ENCODE measurements around the gene DGKD. TPM values are rescaled to one million over a fixed set of nuclear protein-coding genes. Genes with fewer than 3 reads are reported as not detected.

DGKD gene
- total RNA-seq, 4 donors from 2014 or later = 67.7 to 195 (median 125) TPM

DNA sequence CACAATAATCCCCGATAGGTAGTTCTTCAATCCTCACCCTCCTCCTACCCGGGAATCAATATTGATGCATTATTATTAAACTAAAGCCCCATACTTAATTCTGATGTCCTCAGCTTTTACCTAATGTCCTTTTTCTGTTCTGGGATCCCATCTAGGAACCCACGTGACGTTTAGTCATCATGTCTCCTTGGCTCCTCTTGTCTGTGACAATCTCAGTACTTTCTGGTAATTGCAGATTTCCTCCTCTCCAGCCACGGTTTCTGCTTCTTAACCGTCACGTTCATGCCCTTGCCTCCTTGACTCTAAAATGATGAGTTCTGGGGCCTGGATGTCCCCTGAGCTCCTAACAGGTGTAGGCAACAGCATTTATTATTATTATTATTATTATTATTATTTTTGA is 2.9 kb upstream of the DGKD start:
- H3K9me3 ChIP-seq = no peaks in the 10 kb centered on the region
- H3K4me1 ChIP-seq = peaks cover 10 to 53% (median 24%) of the 10 kb centered on the region in 4 donors
- DNase-seq = peak in 1 of 3 donors; percentile 3
- TF ChIP-seq POLR2A (IDR thresholded peaks at IDR 0.05) = no peak
- TF ChIP-seq, protein P1, sequence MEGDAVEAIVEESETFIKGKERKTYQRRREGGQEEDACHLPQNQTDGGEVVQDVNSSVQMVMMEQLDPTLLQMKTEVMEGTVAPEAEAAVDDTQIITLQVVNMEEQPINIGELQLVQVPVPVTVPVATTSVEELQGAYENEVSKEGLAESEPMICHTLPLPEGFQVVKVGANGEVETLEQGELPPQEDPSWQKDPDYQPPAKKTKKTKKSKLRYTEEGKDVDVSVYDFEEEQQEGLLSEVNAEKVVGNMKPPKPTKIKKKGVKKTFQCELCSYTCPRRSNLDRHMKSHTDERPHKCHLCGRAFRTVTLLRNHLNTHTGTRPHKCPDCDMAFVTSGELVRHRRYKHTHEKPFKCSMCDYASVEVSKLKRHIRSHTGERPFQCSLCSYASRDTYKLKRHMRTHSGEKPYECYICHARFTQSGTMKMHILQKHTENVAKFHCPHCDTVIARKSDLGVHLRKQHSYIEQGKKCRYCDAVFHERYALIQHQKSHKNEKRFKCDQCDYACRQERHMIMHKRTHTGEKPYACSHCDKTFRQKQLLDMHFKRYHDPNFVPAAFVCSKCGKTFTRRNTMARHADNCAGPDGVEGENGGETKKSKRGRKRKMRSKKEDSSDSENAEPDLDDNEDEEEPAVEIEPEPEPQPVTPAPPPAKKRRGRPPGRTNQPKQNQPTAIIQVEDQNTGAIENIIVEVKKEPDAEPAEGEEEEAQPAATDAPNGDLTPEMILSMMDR (IDR thresholded peaks at IDR 0.05) = no peak
- H3K4me3 ChIP-seq = no peak overlapping the region
- no peaks in the 10 kb centered on the region for H3K36me3 ChIP-seq
- peak overlapping the region in 2 of 4 donors; percentile 51 to 74 for H3K27ac ChIP-seq
- no peaks in the 10 kb centered on the region for H3K27me3 ChIP-seq

DNA sequence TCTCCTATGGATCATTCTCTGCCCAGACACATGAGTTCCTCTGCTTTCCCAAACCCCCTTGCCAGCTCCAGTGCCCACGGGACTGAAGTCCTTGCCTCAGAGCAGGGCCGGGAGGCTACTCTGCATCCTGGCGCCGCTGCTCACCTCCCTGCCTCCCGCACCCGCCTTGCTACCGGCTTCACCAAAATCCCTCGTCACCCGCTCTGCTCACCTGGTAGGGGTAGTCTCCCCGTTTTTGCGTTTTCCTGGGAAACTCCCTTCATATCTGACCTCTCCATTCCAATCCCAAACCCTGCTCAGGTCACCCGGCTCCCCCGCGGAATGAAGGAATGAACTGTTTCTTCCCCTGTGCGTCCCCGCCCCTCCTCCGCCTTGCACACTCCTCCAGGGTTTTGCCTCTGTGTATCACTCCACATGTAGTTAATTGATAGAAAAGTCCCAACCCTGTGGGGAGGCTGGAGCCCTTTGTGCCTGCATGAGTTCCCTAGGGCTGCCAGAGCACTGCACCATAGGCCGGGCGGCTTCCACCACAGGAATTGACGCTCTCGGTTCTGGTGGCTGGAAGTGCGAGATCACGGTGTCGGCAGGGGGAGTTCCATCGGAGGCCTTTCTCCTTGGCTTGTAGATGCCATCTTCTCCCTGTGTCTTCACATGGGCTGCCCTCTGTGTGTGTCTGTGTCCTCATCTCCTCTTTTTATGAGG is 2.0 kb upstream of the DGKD start:
- TF ChIP-seq, protein P1 (IDR thresholded peaks at IDR 0.05) = no peak
- TF ChIP-seq POLR2A (IDR thresholded peaks at IDR 0.05) = no peak
- Histone ChIP-seq H3K36me3 (no peaks in the 10 kb centered on the region), H3K27ac (peak overlapping the region in 1 of 4 donors; percentile 85), H3K4me1 (peaks cover 10 to 60% (median 24%) of the 10 kb centered on the region in 4 donors), H3K9me3 (no peaks in the 10 kb centered on the region), H3K4me3 (no peak overlapping the region), H3K27me3 (no peaks in the 10 kb centered on the region)
- DNase-seq = peak in 1 of 3 donors; percentile 15

DNA sequence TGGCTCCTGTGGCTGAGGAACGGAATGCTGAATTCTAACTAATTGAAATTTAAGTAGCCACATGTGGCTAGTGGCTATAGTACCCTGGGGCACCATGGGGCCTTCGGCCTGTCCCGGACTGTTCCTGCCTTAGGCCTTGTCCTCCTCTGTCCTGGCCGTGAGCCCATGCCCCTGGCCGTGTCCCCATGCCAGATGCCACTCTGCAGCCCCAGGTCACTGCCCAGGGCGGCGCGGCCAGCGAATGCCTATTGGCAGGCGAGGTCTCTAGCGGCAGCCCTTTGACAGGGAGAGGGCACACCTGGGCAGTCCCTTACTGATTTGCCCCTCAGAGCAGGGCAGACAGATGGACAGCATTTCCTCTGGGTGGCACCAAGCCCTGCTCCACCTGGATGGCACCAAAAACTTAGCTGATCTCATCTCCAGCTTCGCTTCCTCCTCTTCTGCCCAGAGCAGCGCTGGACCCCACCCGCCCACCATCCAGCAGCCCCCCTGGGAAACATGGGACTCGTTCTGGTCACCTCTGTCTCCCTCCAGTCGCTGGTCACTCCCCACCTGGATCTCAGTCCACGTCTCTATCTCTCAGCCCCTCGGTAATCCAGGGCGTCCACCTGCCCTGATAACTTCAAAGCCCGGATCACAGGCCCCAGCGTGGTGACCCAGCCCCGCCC is 1.1 kb upstream of the DGKD start:
- peak overlapping the region; percentile 74 to 85 (median 78) for H3K27ac ChIP-seq
- no peaks in the 10 kb centered on the region for H3K27me3 ChIP-seq
- H3K4me3 ChIP-seq = peak overlapping the region in 3 of 4 donors; percentile 36 to 49 (median 45)
- H3K9me3 ChIP-seq = no peaks in the 10 kb centered on the region
- TF ChIP-seq POLR2A (IDR thresholded peaks at IDR 0.05) = no peak
- TF ChIP-seq, protein P1 (IDR thresholded peaks at IDR 0.05) = no peak
- peaks cover 10 to 60% (median 24%) of the 10 kb centered on the region in 4 donors for H3K4me1 ChIP-seq
- peak in 2 of 3 donors; percentile 48 to 77 for DNase-seq
- no peaks in the 10 kb centered on the region for H3K36me3 ChIP-seq

DNA sequence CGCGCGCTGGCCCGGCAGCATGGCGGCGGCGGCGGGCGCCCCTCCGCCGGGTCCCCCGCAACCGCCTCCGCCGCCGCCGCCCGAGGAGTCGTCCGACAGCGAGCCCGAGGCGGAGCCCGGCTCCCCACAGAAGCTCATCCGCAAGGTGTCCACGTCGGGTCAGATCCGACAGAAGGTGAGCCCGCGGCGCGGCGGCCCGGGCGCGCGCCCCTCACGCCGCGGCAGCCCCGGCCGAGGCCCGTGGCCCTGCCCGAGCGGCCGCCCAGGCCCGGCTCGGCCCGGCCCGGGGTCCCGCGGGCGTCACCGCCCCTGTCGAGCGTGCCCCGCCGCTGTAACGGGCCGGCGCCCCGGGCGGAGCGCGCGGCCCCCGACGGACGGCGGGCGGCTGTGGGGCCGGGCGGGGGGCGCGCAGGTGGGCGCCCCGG is 218 bp downstream of the DGKD start:
- no peaks in the 10 kb centered on the region for H3K36me3 ChIP-seq
- H3K27me3 ChIP-seq = no peaks in the 10 kb centered on the region
- DNase-seq = no peak
- H3K27ac ChIP-seq = peak overlapping the region in 3 of 4 donors; percentile 50 to 85 (median 74)
- peaks cover 7 to 50% (median 18%) of the 10 kb centered on the region in 4 donors for H3K4me1 ChIP-seq
- H3K4me3 ChIP-seq = peak overlapping the region; percentile 61 to 70 (median 68)
- TF ChIP-seq, protein P1 (IDR thresholded peaks at IDR 0.05) = no peak
- peak in 1 of 2 donors; percentile 13 for TF ChIP-seq POLR2A (IDR thresholded peaks at IDR 0.05)
- H3K9me3 ChIP-seq = no peaks in the 10 kb centered on the region

DNA sequence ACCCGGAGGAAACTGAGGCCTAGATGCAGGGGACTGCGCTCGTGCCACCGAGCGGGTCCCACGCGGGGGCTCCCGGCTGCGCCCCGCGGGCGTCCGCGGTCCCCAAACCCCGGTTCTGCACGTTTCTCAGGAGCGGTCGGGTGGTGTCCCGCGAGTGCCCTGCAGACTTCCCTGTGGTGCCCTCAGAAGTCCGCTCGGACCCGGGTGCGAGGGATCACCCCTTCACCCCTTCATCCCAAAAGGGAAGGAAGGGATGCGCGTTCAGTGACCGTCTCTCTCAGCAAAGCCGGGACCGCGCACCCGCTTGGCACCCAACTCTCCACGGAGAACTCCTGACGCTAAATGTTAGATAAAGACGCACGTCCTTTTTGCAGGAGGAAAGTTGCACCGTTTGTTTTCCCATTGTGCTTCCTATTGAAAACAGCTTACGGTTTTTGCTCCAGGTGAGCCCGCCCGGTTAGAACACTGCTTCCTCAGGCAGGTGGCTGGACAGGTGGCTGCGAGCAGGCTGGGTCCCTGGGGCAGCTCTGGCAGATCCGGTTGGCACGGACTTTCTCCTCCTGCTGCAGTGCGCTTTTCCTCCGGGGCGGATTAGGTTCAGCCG is 779 bp downstream of the DGKD start:
- Histone ChIP-seq H3K27me3 (no peaks in the 10 kb centered on the region), H3K4me3 (peak overlapping the region; percentile 61 to 70 (median 68)), H3K9me3 (no peaks in the 10 kb centered on the region), H3K27ac (peak overlapping the region; percentile 26 to 72 (median 42)), H3K4me1 (peaks cover 4 to 44% (median 15%) of the 10 kb centered on the region in 4 donors), H3K36me3 (no peaks in the 10 kb centered on the region)
- TF ChIP-seq, protein P1 (IDR thresholded peaks at IDR 0.05) = no peak
- peak in 1 of 2 donors; percentile 25 for TF ChIP-seq POLR2A (IDR thresholded peaks at IDR 0.05)
- peak; percentile 30 to 79 (median 75) for DNase-seq

All from Peyer's patch (tissue), 4 donors.